RPMI8226 (cell line): ENCODE measurements around the gene MXD1.

ENCODE experiments used
- DNase-seq: peaks from one replicate; pipeline ENCODE4 v3.0.0-alpha.2; 2015

MXD1 gene

DNA sequence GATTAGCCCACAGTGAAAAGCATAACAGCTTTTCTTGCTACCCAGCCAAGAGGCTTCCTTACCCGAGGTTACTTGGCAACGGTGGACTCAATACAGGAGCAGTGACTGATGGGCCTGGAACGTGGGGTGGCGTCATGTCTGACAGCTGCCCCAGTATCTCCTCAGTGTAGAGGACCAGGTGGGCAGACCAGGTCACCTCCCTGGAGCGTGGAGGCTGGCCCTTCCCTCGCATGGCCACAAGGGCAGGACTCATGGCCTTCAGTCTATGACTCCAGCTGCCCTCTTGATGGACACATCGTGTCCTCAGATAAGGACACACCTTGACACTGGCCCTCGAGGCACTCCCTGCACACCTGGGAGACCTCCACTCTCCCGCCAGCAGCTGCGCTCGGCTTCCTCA lies 40.1 kb downstream of the MXD1 start:
- no peak for DNase-seq

- no peak for DNase-seq
Observed at GRCh38 chr2:69956475-69956979, 41.6 kb downstream of the MXD1 start.

DNA sequence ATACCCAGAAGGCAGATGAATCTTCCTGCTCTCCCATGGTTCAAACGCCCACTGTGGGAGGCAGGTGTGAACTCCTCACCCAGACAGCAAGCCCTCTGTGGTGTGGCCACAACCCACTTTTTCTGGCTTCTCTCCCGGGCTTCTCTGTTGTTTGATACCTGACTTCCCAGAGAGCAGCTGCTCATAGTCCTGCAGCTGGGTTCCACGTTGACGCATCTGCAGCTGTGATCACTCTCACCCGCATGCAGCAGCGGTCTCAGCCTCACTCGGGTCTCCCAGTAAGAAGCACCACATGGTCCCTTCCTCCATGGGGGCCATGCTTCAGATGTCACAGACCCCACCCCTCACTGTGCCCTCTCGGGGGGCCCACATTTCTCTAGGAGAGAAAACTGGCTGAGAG lies 43.1 kb downstream of the MXD1 start:
- DNase-seq = peak; percentile 73

DNA sequence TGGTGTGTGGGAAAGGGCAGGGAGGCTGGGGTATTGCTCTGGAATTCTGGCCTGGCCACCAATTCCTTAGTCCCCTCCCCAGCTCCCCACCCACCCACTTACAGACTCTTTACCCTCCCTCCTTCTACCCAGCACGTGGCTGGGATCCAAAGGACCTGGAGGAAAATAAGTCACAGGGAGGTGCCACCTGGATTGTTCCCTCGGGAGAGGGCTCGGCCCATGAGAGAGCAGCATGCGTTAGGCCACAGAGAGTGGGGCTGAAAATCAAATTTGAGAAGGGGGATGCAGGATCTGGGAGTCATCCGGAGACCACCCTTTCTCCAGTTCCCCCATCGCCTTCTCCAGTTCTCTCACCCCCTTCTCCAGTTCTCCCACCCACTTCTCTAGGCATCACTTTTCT lies 43.6 kb downstream of the MXD1 start:
- DNase-seq = no peak

DNA sequence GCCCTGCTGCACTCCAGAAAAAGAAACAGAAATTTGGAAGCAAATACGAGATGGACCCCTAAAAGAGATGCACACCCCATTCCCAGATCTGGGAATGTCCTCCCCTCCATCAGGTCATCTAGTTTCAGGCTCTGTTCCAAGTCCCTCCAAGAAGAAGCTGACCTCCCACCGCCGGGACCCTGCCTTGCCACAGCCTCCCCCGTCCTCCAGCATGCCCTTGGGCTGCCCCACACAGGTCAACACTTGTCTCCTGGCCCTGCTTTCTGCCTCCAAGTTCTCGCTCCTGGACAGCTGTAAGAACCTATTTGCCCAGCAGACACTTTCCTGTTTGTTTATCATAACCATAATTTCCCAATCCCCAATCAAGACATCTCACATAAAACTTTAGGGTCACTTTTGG lies 44.5 kb downstream of the MXD1 start:
- DNase-seq = no peak

GRCh38 chr2:69960821-69961220 lies 45.9 kb downstream of the MXD1 start:
- no peak for DNase-seq

- no peak for DNase-seq
Observed at GRCh38 chr2:69961496-69961895, 46.6 kb downstream of the MXD1 start, which contains the start of gene ASPRV1. TSS of gene ASPRV1 (minus strand) at chr2:69961631. CDS start at chr2:69961436, 195 bp downstream.

DNA sequence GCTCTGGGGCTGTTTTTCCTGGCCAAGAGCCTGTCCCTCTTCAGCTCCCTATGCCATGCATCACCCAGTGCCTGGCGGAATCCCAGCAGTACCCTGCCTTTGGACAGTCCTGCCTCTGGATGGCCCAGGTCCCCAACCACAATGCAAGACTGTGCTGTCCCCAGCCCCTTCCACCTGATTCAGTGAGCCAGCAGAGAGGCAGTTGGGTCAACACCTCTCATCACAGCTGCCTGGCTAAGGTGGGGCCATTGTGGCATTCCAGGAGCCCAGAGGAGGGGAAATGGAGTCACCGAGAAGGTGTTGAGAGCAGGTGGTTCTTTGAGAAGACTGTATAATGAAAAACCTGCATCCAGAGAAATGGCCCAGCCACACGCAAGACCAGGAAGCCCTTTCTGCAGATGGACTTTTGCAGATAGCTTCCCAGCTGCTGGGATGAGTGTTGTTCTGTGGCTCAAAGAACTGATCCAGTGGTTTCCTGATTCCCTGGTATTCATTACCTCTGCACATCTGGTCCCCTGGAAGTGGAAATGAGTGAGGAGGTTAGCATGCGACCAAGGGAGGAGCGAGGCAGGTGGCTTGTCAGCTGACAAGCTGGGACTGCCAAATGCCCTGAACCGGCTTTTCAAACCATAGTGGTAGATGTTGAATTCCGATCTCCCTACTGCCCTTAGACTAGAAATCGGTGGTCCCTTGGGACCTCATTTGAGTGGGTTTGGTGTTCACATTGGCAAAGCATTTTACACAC lies 48.2 kb downstream of the MXD1 start:
- DNase-seq = no peak

GRCh38 chr2:69964353-69964841 lies 49.5 kb downstream of the MXD1 start:
- DNase-seq = no peak

GRCh38 chr2:69965756-69966445 lies 51.0 kb downstream of the MXD1 start:
- no peak for DNase-seq

DNA sequence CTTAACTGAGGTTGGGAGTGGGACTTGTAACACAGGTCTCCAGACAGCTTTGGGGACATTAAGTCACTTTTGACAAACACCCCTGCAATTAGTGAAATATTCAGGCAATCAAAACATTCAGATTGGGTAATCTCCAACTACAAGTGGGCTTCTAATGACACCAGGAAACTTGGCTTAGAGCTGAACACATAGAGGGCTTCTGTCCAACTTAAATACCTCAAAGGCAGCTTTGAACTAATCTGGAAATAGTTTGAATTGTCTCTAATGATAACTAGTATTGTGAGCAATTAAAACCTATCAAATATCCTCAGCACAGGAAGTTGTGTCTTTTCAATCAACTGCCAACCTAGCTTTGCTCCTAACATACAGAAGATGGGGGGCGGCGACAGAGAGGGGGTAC lies 51.6 kb downstream of the MXD1 start:
- no peak for DNase-seq

DNA sequence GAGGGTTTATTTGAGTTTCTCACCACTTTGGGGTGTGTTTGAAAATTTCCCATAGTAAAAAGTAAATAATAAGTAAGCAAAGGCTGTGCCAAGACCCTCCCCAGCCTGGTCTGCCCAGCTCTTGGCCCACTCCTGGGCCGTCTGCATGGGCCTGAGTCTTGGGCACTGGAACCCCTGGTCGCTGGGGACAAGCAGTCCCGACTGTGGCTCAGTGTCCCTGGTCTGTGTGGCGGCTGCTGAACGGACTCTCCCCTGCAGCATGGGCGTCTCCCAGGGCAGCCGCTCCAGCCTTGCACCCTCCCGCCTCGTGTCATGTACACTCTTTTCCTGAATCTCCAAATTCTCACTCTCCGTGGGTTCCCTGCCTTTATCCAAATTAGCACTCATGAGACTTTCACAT lies 53.7 kb downstream of the MXD1 start:
- no peak for DNase-seq

- no peak for DNase-seq
Observed at GRCh38 chr2:69969126-69969983, 54.4 kb downstream of the MXD1 start.

DNA sequence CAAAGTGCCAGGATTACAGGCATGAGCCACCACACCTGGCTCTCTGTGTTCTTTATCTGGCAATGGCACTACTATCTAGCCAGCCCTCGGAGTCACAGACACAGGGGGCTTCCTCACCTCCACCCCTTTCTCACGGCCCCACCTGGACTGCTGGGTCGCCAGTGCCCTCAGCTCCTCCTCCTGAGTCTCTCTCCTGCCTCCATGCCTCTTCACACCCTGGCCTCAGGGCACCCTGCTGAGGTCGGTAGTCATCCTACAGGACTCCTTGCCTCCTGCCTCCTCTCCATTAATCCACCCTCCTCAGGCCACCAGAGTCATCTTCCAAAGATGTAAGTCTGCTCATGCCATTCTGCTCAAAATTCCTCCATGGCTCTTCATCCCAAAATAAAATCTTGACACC lies 55.1 kb downstream of the MXD1 start:
- no peak for DNase-seq

DNA sequence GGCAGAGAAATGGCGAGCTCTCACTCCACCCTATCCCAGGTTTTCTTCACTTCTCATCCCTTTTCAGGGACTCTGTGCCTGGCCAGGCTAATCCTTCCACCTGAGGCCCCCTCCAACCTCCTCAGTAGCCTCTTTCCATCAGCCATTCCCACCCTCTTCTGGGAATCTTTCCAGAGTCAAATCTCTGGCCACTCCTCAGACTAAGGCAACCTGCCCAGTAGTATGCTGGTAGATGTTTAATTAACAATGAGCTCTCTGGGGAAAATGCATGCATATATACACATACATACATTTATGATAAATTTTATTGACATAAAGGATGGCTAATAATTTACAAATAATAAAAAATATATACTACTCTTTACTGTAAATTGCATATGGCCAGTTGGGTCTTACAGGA lies 57.9 kb downstream of the MXD1 start:
- no peak for DNase-seq

DNA sequence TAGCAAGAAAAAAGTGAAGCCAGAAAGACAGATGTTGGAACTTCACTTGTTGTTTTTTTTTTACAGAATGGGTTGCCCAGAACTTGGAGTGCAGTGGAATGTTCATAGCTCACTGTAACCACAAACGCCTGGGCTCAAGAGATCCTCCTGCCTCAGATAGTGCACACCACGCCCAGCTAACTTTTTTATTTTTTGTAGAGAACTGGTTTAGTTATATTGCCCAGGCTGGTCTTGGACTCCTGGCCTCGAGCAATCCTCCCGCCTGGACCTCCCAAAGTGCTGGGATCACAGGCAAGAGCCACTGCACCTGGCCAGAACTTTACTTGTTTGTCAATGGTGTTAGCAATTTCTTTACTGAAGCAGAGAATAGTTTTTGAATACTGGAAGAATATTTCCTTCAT lies 58.4 kb downstream of the MXD1 start:
- DNase-seq = no peak

DNA sequence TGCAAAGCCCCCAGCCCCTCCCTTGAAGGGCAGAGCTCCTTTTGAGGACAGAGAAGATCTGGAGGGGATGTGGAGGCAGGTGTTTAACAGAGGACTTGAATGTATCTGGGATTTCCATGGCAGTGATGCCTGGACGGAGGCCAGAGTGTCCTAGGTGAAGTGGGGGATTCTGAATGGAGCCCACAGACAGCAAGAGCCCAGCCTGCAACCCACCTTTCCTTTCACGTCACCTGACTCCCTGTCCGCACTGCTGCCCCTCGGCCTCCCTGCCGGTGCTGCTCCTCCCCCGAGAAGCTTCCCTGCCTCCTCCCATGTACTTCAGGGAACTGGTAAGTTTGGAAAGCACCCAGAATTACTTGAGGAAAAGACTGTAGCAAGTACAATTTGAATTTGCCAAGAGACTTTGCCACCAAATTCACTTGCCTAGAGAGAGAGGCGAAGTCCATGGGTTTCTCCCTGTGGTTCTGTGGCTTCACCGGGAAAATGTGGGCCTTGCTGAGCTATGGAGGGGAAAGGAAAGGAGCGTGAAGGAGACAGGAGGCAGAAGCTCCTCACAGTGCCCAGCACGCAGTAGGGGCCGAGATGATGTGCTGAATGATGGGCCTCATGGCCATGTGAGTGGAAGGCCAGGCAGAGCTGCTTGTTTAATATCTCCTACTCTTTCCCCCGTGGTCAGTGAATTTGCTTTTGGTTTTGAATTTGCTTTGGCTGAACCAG lies 60.4 kb downstream of the MXD1 start:
- DNase-seq = no peak

DNA sequence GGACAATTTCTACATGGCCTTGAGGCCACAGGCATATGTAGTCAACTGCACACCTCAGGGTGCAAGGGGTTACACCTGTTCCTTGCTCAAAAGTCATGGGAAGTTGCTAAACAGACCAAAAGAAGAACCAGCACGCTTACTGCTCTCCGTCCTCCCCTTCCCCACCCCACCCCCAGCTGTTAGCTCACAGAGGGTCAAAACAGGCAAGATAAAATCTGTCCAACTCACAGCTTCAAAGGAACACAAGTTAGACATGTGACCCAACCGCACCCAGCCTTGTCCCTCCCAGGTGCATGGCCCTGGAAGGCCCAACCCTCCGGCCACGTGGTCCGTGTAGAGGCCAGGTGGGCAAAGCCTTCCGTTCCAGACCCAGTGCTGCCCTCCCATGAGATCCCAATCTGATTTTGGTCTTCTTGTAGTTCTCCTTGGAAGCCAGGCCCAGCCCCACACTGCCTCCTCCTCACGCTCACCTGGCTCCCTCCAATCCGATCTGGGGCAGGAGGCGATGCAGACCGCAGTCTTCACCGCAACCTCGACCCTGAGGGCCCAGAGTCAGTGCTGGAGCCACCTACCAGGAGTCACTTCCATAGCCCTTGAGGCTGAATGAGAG lies 61.0 kb downstream of the MXD1 start:
- DNase-seq = no peak

- DNase-seq = no peak
Observed at GRCh38 chr2:69977186-69977585, 62.3 kb downstream of the MXD1 start.

- DNase-seq = no peak
Observed at GRCh38 chr2:69977906-69978482, 63.1 kb downstream of the MXD1 start.

DNA sequence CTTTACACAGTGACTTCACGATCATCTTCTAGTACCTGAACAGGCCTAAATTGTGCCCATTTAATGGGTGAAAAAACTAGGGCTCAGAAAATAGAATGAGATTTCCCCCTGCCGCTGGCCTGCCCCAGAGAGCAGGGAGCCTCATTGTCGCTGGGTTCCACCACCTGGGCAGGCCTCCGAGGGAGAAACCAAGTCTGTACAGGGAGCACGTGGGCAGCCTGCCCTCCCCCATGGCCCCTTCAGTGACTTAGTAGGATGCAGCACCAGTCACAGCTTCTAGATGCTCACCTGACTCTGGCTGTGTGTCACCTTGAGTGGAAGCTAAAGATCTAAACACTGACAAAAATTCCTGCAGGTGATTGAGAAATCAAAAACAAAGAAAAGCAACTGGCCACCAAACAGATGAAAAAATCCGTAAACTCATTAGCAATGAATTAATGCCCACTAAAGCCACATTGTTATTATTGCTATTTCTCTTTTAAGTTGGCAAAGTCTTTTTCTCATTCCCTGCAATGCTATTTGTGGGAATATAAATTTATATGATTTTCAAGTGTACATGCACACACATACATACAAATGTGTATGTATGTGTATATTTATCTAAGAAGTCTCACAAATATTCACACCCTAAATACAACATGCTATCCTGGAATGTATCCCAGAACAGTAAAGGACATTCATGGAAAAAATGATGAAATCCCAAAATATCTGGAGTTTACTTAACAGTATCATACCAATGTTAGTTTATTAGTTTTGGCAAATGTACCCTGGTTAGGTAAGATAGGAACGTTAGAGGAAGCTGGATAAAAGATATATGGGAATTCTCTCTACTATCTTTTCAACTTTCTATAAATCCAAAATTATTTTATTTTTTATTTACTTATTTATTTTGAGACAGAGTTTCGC lies 65.2 kb downstream of the MXD1 start:
- no peak for DNase-seq
